Measurements from ENCODE around the gene RGS5.

- no peak for TF ChIP-seq CTCF (IDR thresholded peaks at IDR 0.05)
- TF ChIP-seq EZH2 (IDR thresholded peaks at IDR 0.05; ENCODE audit: borderline replicate concordance, insufficient read depth, low read depth, low read length, poor library complexity, severe bottlenecking): no peak
Observed at GRCh38 chr1:163187849-163188248, 14.9 kb downstream of the RGS5 start.

Measured in B cell (primary cell).